ENCODE data around the gene NAA10.

NAA10 gene

DNA sequence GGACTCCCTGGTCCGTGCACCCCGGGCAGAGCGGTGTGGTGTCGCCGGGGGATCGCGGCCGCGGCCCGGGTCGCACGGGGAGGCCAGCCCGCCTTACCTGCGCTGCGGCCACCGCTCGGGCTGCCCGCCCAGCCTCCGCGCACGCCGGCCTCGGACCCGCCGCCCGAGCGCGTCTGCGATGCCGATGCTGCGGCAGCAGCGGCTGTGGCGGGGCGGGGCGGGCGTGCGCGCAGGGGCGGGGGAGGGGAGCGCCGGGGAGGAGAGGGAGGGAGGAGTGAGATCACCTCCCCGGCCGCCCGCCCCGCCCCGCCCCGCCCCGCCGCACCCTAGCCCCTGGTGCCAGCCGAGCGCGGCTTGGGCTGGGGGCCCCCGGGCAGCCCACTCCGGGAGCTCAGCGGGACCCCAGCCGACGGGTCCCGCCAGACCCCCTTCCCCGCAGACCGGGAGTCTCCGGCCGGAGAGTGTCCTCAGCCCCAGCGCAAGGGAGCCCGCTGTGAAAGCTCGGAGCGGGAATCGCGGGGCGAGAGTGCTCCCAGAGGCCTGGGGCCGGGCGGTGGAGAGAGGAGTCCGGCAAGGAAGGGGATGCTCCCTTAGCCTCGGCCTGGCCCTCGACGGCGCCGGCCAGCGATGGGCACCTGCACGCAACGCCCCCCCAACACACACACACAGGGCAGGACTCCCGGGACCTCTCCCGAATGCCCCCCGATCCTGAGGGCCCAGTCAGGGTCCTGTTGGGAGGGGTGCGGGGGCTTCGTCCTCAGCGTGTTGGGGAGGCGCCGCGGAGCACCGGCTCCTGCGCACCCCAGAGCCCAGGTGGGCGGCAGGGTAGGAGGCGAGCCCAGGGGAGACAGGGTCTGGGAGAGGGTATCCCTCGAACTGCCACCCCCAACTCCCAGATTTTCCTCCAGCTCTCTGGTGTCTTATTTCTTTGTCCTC lies 48.6 kb downstream of the NAA10 start, which contains the start of gene L1CAM:
Gene L1CAM (minus strand): TSS at position 206 of the 936 bp plus-strand sequence. CDS start 10,337 bp downstream, outside the sequence.
- DNase-seq (ENCODE audit: low read depth) = no peak
- no peak within 1 kb of the TSS for H3K4me3 ChIP-seq (ENCODE audit: control insufficient read depth, low read depth, low read length)
- TF ChIP-seq, protein P1, sequence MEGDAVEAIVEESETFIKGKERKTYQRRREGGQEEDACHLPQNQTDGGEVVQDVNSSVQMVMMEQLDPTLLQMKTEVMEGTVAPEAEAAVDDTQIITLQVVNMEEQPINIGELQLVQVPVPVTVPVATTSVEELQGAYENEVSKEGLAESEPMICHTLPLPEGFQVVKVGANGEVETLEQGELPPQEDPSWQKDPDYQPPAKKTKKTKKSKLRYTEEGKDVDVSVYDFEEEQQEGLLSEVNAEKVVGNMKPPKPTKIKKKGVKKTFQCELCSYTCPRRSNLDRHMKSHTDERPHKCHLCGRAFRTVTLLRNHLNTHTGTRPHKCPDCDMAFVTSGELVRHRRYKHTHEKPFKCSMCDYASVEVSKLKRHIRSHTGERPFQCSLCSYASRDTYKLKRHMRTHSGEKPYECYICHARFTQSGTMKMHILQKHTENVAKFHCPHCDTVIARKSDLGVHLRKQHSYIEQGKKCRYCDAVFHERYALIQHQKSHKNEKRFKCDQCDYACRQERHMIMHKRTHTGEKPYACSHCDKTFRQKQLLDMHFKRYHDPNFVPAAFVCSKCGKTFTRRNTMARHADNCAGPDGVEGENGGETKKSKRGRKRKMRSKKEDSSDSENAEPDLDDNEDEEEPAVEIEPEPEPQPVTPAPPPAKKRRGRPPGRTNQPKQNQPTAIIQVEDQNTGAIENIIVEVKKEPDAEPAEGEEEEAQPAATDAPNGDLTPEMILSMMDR (conservative IDR thresholded peaks at IDR 0.05; ENCODE audit: control insufficient read depth, insufficient read depth, low read depth, low read length) = no peak

DNA sequence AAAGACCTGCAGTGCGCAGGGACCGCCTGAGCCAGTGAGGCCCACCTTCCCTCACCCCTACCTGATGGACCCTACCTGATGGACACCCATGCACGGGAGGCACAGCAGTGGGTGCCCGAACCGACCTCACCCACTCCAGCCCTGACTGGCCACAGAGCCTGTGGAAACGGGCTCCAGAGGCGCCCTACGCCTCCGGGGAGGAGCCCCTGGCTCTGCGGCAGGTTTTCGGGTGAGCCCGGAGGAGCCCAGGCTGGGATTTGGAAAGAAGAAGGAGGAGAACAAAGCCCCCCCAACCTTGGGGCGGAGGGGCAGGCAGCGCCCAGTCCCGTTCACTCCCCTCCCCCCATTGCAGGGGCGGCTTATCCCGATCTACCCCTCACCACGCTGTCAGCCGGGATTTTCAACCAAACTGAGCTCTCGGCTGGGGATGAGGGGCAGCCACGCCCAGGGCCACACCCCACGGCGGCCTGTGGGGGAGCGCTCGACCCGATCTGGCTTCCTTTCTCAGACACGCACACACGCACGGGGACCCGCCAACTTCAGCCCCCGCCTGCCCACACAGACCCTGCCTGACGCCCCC lies 49.5 kb downstream of the NAA10 start:
- TF ChIP-seq, protein P1 (conservative IDR thresholded peaks at IDR 0.05; ENCODE audit: control insufficient read depth, insufficient read depth, low read depth, low read length) = no peak
- H3K4me3 ChIP-seq (ENCODE audit: control insufficient read depth, low read depth, low read length) = no peak overlapping the region
- DNase-seq (ENCODE audit: low read depth) = no peak

GRCh38 chrX:153884590-153884989 lies 50.2 kb downstream of the NAA10 start:
- H3K4me3 ChIP-seq (ENCODE audit: control insufficient read depth, low read depth, low read length) = no peak overlapping the region
- TF ChIP-seq, protein P1 (conservative IDR thresholded peaks at IDR 0.05; ENCODE audit: control insufficient read depth, insufficient read depth, low read depth, low read length) = no peak
- no peak for DNase-seq (ENCODE audit: low read depth)

DNA sequence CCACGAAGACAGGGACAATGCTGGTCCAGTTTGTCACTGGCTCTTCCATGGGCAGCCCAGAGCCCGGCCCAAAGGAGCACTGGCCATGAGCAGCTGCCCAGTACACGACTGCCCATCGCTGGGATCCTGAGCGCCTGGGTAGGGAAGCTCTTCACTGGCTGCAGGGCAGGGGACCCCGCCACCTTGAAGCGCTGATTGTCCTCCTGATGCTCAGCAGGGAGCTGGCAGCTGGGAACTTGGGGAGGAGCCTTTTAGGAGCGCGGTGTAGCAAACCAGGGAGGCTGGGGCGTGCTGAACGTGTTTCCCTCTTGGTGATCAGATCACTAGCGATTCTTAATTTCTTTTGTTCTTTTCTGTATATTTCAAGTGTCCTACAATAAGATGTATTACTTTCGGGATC lies 50.7 kb downstream of the NAA10 start:
- DNase-seq (ENCODE audit: low read depth) = no peak
- H3K4me3 ChIP-seq (ENCODE audit: control insufficient read depth, low read depth, low read length) = no peak overlapping the region
- TF ChIP-seq, protein P1 (conservative IDR thresholded peaks at IDR 0.05; ENCODE audit: control insufficient read depth, insufficient read depth, low read depth, low read length) = no peak

- no peak overlapping the region for H3K4me3 ChIP-seq (ENCODE audit: control insufficient read depth, low read depth, low read length)
- no peak for DNase-seq (ENCODE audit: low read depth)
- TF ChIP-seq, protein P1 (conservative IDR thresholded peaks at IDR 0.05; ENCODE audit: control insufficient read depth, insufficient read depth, low read depth, low read length) = no peak
These were observed 51.5 kb downstream of the NAA10 start for GRCh38 chrX:153883163-153883843.

GRCh38 chrX:153882557-153882956 lies 52.3 kb downstream of the NAA10 start:
- TF ChIP-seq, protein P1 (conservative IDR thresholded peaks at IDR 0.05; ENCODE audit: control insufficient read depth, insufficient read depth, low read depth, low read length) = no peak
- no peak for DNase-seq (ENCODE audit: low read depth)
- H3K4me3 ChIP-seq (ENCODE audit: control insufficient read depth, low read depth, low read length) = no peak overlapping the region
